Measurements from ENCODE around the gene MDK. TPM values are rescaled to one million over a fixed set of nuclear protein-coding genes. Genes with fewer than 3 reads are reported as not detected.

The MDK gene
- total and polyA plus RNA-seq, 2 of the 4 experiments (the other 2 are of a cell fraction) = 25.8 to 377 TPM

DNA sequence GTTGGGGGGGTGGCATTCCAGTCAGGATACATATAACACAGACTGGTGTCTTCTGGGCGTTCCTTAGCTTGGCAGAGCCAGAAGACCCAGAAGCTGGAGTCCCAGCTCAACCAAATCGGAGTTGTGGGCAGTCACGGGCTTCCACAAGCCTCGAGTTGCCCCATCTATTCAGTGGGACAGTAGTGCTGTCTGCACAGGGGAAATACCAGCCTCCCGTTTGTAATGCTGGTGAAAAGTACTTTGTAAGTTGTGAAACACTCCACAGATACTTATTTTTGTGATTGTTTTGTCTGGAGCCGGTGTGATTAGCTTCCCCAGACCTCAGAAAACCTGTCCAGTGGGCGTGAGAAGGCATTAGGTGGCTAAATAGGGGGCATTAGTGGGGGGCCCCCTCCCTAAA, 20.6 kb upstream of the MDK start:
- H2AFZ ChIP-seq (replicated peaks; ENCODE audit: low read length, poor library complexity) = peak overlapping the region; percentile 78
- H4K91ac ChIP-seq (ENCODE audit: insufficient read depth, low read depth, low read length) = peak overlapping the region; percentile 55; the same call in 1 of the 2 replicates
- H3K56ac ChIP-seq (ENCODE audit: extremely low read depth, insufficient read depth, low read length) = no peak overlapping the region
- H4K20me1 ChIP-seq (ENCODE audit: insufficient read depth, low read length) = peaks cover 32% of the 10 kb centered on the region
- H3K9ac ChIP-seq (ENCODE audit: low read depth, low read length) = peak overlapping the region; percentile 36; the same call in 1 of the 2 replicates
- peak overlapping the region; percentile 51 for H3K4me2 ChIP-seq (ENCODE audit: low read depth, low read length)
- H3K18ac ChIP-seq (ENCODE audit: low read depth, low read length) = peak overlapping the region; percentile 65; the same call in 1 of the 2 replicates
- no peak overlapping the region for H3K4me3 ChIP-seq (ENCODE audit: insufficient read depth, low read depth, low read length)
- H3K27me3 ChIP-seq (ENCODE audit: control insufficient read depth, insufficient read depth, low read length) = no peaks in the 10 kb centered on the region
- H3K36me3 ChIP-seq (ENCODE audit: control insufficient read depth, insufficient read depth, low read length) = no peaks in the 10 kb centered on the region
- peak overlapping the region; percentile 44 to 93 for H4K8ac ChIP-seq (ENCODE audit: low read depth in 2 of 2, low read length in 2 of 2)
- ChIA-PET CTCF (interaction anchor here (0.8 to 1.4 kb wide), 3 partner anchors 9 to 121 kb away, joined by 3 to 6 read pairs (median 4); partner anchors contain the start of gene DGKZ), POLR2A (ENCODE audit: unreplicated experiment) (interaction anchor here (0.9 kb wide), 1 partner anchor 72 kb away, joined by 10 read pairs; no protein-coding TSS in a partner anchor)
- H3K14ac ChIP-seq (replicated peaks; ENCODE audit: low read depth, low read length) = peak overlapping the region; percentile 44; the same call in 1 of the 2 replicates
- peak overlapping the region; percentile 76 for H3K4ac ChIP-seq (ENCODE audit: low read depth, low read length)
- peak overlapping the region; percentile 52; the same call in 1 of the 2 replicates for H2BK120ac ChIP-seq (ENCODE audit: low read depth, low read length)
- intact Hi-C loops (cut with micrococcal nuclease) (no loop called here), dilution Hi-C loops (cut with HindIII; ENCODE audit: low sequenced_read_pairs, unreplicated experiment) (no loop called here), in situ Hi-C loops (cut with MboI; ENCODE audit: low sequenced_read_pairs) (no loop called here)
- H3K4me1 ChIP-seq (ENCODE audit: control insufficient read depth, insufficient read depth, low read length) = peaks cover 37% of the 10 kb centered on the region
- H3K79me1 ChIP-seq (ENCODE audit: low read depth in 1 of 2, low read length in 2 of 2) = peaks cover 51 to 71% of the 10 kb centered on the region in 2 experiments
- no peak overlapping the region for H2BK20ac ChIP-seq (ENCODE audit: low read depth, low read length)
- H3K9me3 ChIP-seq (ENCODE audit: control insufficient read depth, insufficient read depth, low read length) = no peaks in the 10 kb centered on the region
- H2BK5ac ChIP-seq (ENCODE audit: low read depth, low read length, poor library complexity, severe bottlenecking) = peak overlapping the region; percentile 71
- H3K23ac ChIP-seq (ENCODE audit: low read depth, low read length) = peak overlapping the region; percentile 40; the same call in 1 of the 2 replicates
- peak overlapping the region; percentile 66 for H3K27ac ChIP-seq (ENCODE audit: insufficient read depth, low read length)
- H4K5ac ChIP-seq (ENCODE audit: low read depth, low read length) = peak overlapping the region; percentile 50
- peak overlapping the region; percentile 43; the same call in 1 of the 2 replicates for H2AK5ac ChIP-seq (ENCODE audit: low read depth, low read length)
- 100% methylated on average over 1 of the region's 7 CpGs; no CpG with 5 or more reads in 1 of the 2 experiments for WGBS, 2 experiments (ENCODE audit: extremely low coverage in 2 of 2, insufficient read length in 1 of 2)
- no peak for TF ChIP-seq MXI1 (IDR thresholded peaks at IDR 0.05; ENCODE audit: borderline replicate concordance, low read depth, low read length)
- TF ChIP-seq POLR2A (IDR thresholded peaks at IDR 0.05; ENCODE audit: low read depth, low read length) = no peak
- no peak for TF ChIP-seq MAZ (IDR thresholded peaks at IDR 0.05; ENCODE audit: borderline replicate concordance, low read depth, low read length)
- TF ChIP-seq SMC3 (IDR thresholded peaks at IDR 0.05; ENCODE audit: low read depth, low read length) = no peak
- TF ChIP-seq FOS (IDR thresholded peaks at IDR 0.05; ENCODE audit: low read depth, low read length) = no peak
- no peak for TF ChIP-seq CHD1 (IDR thresholded peaks at IDR 0.05; ENCODE audit: low read depth, low read length)
- no peak for TF ChIP-seq NFE2L2 (IDR thresholded peaks at IDR 0.05; ENCODE audit: low read depth, low read length)
- TF ChIP-seq CEBPB (IDR thresholded peaks at IDR 0.05; ENCODE audit: low read depth, low read length) = peak; percentile 58
- no peak for TF ChIP-seq BHLHE40 (IDR thresholded peaks at IDR 0.05; ENCODE audit: low read depth, low read length)
- no peak for ATAC-seq (ENCODE audit: low read depth)
- H2BK15ac ChIP-seq (ENCODE audit: low read depth, low read length) = peak overlapping the region; percentile 25; the same call in 1 of the 3 replicates
- H3K9me1 ChIP-seq (ENCODE audit: insufficient read depth, low read length) = peaks cover 14% of the 10 kb centered on the region
- BruUV-seq (replicated peaks) = no TSS peak
- peak overlapping the region; percentile 59 for H2AK9ac ChIP-seq (replicated peaks; ENCODE audit: low read depth, low read length, poor library complexity)
- no peak for DNase-seq

Measured in IMR-90 (cell line).